WTC11 (cell line): Measurements from ENCODE around the gene KLHL28. TPM values are rescaled to one million over a fixed set of nuclear protein-coding genes. Genes with fewer than 3 reads are reported as not detected.

Experiments
- ATAC-seq: fragments of 200-7000 bp; cut with Tn5 transposase; 2 replicates; pipeline ENCODE4 v1.10.0; 2021; ENCODE audit warnings: mild to moderate bottlenecking, moderate library complexity
- CTCF ChIA-PET: fragments of 300-600 bp; sonication (Branson Sonifier 250); formaldehyde crosslinking; loops from one replicate; lab custom pipeline; 2021; ENCODE audit warnings: antibody characterized with exemption; lab: Charles Lee
- POLR2A ChIA-PET: fragments of 350-600 bp; sonication (Branson Sonifier 250); formaldehyde crosslinking; loops from one replicate; lab custom pipeline; 2021; ENCODE audit warnings: antibody characterized with exemption; lab: Charles Lee
- DNase-seq: peaks from one replicate; pipeline ENCODE4 v3.0.0; 2021; ENCODE audit warnings: low spot score
- H3K27ac Mint-ChIP-seq: 2 replicates; pipeline ENCODE4 v1.8.0; 2021; ENCODE audit warnings: mixed read lengths
- H3K27me3 Mint-ChIP-seq: 2 replicates; pipeline ENCODE4 v1.8.0; 2021; ENCODE audit warnings: low read depth, mild to moderate bottlenecking, moderate library complexity, mixed read lengths
- H3K36me3 Mint-ChIP-seq: 2 replicates; pipeline ENCODE4 v1.8.0; 2021; ENCODE audit warnings: mixed read lengths
- H3K4me1 Mint-ChIP-seq: 2 replicates; pipeline ENCODE4 v1.8.0; 2022; ENCODE audit warnings: mixed read lengths
- H3K4me3 Mint-ChIP-seq: 2 replicates; pipeline ENCODE4 v1.8.0; 2021; ENCODE audit warnings: mild to moderate bottlenecking, moderate library complexity, mixed read lengths
- H3K9me3 Mint-ChIP-seq: 2 replicates; pipeline ENCODE4 v1.8.0; 2021; ENCODE audit warnings: mixed read lengths
- CREM ChIP-seq: sonication (generic); formaldehyde crosslinking; IDR thresholded peaks from 2 replicates; pipeline ENCODE4 v1.8.1; 2022; ENCODE audit warnings: mild to moderate bottlenecking, missing genetic modification reagents, moderate library complexity
- ERG ChIP-seq: fragments of 250-450 bp; sonication (Bioruptor Pico); IDR thresholded peaks from 2 replicates; pipeline ENCODE4 v1.8.0; 2021; ENCODE audit warnings: mild to moderate bottlenecking
- ESRRA ChIP-seq: sonication (generic); formaldehyde crosslinking; IDR thresholded peaks from 2 replicates; pipeline ENCODE4 v1.8.1; 2022; ENCODE audit warnings: mild to moderate bottlenecking, missing genetic modification reagents, borderline replicate concordance
- ETV6 ChIP-seq: sonication (generic); formaldehyde crosslinking; IDR thresholded peaks from 2 replicates; pipeline ENCODE4 v1.8.1; 2022; ENCODE audit warnings: mild to moderate bottlenecking, missing genetic modification reagents
- GABPB1 ChIP-seq: sonication (generic); formaldehyde crosslinking; IDR thresholded peaks from 2 replicates; pipeline ENCODE4 v1.8.1; 2023; ENCODE audit warnings: mild to moderate bottlenecking, missing genetic modification reagents
- GRHL2 ChIP-seq: fragments of 250-450 bp; sonication (Bioruptor Pico); IDR thresholded peaks from 2 replicates; pipeline ENCODE4 v1.8.0; 2022; ENCODE audit warnings: mild to moderate bottlenecking, moderate library complexity; ENCODE audit not compliant: insufficient replicate concordance, severe bottlenecking
- NR2C2 ChIP-seq: sonication (generic); formaldehyde crosslinking; IDR thresholded peaks from 2 replicates; pipeline ENCODE4 v1.8.0; 2022; ENCODE audit warnings: mild to moderate bottlenecking, missing genetic modification reagents
- SOX15 ChIP-seq: fragments of 250-450 bp; sonication (Bioruptor Pico); IDR thresholded peaks from 2 replicates; pipeline ENCODE4 v1.9.0; 2021; ENCODE audit warnings: mild to moderate bottlenecking
- TP53 ChIP-seq: sonication (generic); formaldehyde crosslinking; IDR thresholded peaks from 2 replicates; pipeline ENCODE4 v1.8.1; 2023; ENCODE audit warnings: mild to moderate bottlenecking, missing genetic modification reagents
- USF1 ChIP-seq: sonication (generic); formaldehyde crosslinking; IDR thresholded peaks from 2 replicates; pipeline ENCODE4 v1.8.0; 2022; ENCODE audit warnings: mild to moderate bottlenecking, missing genetic modification reagents
- USF2 ChIP-seq: sonication (generic); formaldehyde crosslinking; IDR thresholded peaks from 2 replicates; pipeline ENCODE4 v1.8.1; 2023; ENCODE audit warnings: mild to moderate bottlenecking, missing genetic modification reagents, moderate library complexity
- ZNF138 ChIP-seq: sonication (generic); formaldehyde crosslinking; conservative IDR thresholded peaks from 2 replicates; pipeline ENCODE4 v1.8.1; 2022; ENCODE audit warnings: mild to moderate bottlenecking, moderate library complexity, missing genetic modification reagents
- ZNF416 ChIP-seq: fragments of 250-450 bp; sonication (Bioruptor Pico); IDR thresholded peaks from 2 replicates; pipeline ENCODE4 v1.9.0; 2021; ENCODE audit warnings: mild to moderate bottlenecking, inconsistent platforms
- ZNF425 ChIP-seq: fragments of 250-450 bp; sonication (Bioruptor Pico); conservative IDR thresholded peaks from 2 replicates; pipeline ENCODE4 v1.9.0; 2021; ENCODE audit warnings: mild to moderate bottlenecking
- ZNF512 ChIP-seq: sonication (generic); formaldehyde crosslinking; IDR thresholded peaks from 2 replicates; pipeline ENCODE4 v1.8.1; 2022; ENCODE audit warnings: missing genetic modification reagents, borderline replicate concordance
- total RNA-seq: library from RNA; stranded (reverse); gene quantifications from 3 replicates; pipeline ENCODE4 v1.2.3, GENCODE V29; 2021
- TF ChIP-seq, protein P1 (sequence below): fragments of 250-450 bp; sonication (Bioruptor Pico); IDR thresholded peaks from 2 replicates; pipeline ENCODE4 v1.9.0; 2021; ENCODE audit warnings: mild to moderate bottlenecking
- TF ChIP-seq, protein P2 (sequence below): sonication (generic); formaldehyde crosslinking; IDR thresholded peaks from 2 replicates; pipeline ENCODE4 v1.8.1; 2023; ENCODE audit warnings: mild to moderate bottlenecking, moderate library complexity, missing genetic modification reagents

Gene KLHL28
- total RNA-seq, 1 experiment from 2014 or later = 9.8 TPM

- TF ChIP-seq, protein P1, sequence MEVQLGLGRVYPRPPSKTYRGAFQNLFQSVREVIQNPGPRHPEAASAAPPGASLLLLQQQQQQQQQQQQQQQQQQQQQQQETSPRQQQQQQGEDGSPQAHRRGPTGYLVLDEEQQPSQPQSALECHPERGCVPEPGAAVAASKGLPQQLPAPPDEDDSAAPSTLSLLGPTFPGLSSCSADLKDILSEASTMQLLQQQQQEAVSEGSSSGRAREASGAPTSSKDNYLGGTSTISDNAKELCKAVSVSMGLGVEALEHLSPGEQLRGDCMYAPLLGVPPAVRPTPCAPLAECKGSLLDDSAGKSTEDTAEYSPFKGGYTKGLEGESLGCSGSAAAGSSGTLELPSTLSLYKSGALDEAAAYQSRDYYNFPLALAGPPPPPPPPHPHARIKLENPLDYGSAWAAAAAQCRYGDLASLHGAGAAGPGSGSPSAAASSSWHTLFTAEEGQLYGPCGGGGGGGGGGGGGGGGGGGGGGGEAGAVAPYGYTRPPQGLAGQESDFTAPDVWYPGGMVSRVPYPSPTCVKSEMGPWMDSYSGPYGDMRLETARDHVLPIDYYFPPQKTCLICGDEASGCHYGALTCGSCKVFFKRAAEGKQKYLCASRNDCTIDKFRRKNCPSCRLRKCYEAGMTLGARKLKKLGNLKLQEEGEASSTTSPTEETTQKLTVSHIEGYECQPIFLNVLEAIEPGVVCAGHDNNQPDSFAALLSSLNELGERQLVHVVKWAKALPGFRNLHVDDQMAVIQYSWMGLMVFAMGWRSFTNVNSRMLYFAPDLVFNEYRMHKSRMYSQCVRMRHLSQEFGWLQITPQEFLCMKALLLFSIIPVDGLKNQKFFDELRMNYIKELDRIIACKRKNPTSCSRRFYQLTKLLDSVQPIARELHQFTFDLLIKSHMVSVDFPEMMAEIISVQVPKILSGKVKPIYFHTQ (CRISPR knock-in tag) = no peak
- no peak for TF ChIP-seq TP53 (CRISPR knock-in tag)
- TF ChIP-seq ZNF416 = no peak
- TF ChIP-seq, protein P2, sequence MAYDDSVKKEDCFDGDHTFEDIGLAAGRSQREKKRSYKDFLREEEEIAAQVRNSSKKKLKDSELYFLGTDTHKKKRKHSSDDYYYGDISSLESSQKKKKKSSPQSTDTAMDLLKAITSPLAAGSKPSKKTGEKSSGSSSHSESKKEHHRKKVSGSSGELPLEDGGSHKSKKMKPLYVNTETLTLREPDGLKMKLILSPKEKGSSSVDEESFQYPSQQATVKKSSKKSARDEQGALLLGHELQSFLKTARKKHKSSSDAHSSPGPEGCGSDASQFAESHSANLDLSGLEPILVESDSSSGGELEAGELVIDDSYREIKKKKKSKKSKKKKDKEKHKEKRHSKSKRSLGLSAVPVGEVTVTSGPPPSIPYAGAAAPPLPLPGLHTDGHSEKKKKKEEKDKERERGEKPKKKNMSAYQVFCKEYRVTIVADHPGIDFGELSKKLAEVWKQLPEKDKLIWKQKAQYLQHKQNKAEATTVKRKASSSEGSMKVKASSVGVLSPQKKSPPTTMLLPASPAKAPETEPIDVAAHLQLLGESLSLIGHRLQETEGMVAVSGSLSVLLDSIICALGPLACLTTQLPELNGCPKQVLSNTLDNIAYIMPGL (CRISPR knock-in tag) = no peak
- TF ChIP-seq SOX15 (CRISPR knock-in tag) = no peak
- no peak for TF ChIP-seq CREM (CRISPR knock-in tag)
- no peak for TF ChIP-seq ZNF425 (CRISPR knock-in tag)
- no peak for TF ChIP-seq USF1
- TF ChIP-seq ESRRA (CRISPR knock-in tag) = no peak
- TF ChIP-seq ETV6 = no peak
- TF ChIP-seq ZNF138 (CRISPR knock-in tag) = no peak
- no peak for TF ChIP-seq GRHL2 (CRISPR knock-in tag)
- TF ChIP-seq USF2 = no peak
- no peak for TF ChIP-seq ZNF512 (CRISPR knock-in tag)
- TF ChIP-seq GABPB1 (CRISPR knock-in tag) = no peak
- TF ChIP-seq ERG (CRISPR knock-in tag) = no peak
- no peak for TF ChIP-seq NR2C2 (CRISPR knock-in tag)
- TF ChIP-seq, all 79 proteins: peak for 0
- Mint-ChIP-seq H3K27ac (no peak overlapping the region), H3K9me3 (no peaks in the 10 kb centered on the region), H3K27me3 (no peaks in the 10 kb centered on the region), H3K4me3 (no peak overlapping the region), H3K4me1 (no peaks in the 10 kb centered on the region), H3K36me3 (peaks cover 4% of the 10 kb centered on the region)
- ChIA-PET CTCF (no interaction called here), POLR2A (no interaction called here)
- ATAC-seq = no peak
- DNase-seq = no peak
Measured at GRCh38 chr14:44995196-44995595, 33.4 kb upstream of the KLHL28 start.
